GM12891 (cell line): Measurements from ENCODE around the gene CEACAM6.

Experiments
- DNase-seq: peaks from one replicate; pipeline ENCODE4 v3.0.0; 2011; ENCODE audit warnings: low spot score; ENCODE audit not compliant: insufficient read length
- FAIRE-seq: peaks from 2 replicates; lab custom pipeline; 2011; peaks lifted over from hg19 to GRCh38; lab: Jason Lieb, UNC
- PAX5 ChIP-seq: IDR thresholded peaks from 2 replicates; pipeline ENCODE4 v1.6.1; 2011; ENCODE audit warnings: low read length, moderate library complexity, mild to moderate bottlenecking; ENCODE audit not compliant: insufficient read depth, severe bottlenecking
- POLR2A ChIP-seq: IDR thresholded peaks from 2 replicates; pipeline ENCODE4 v1.6.1; 2011; ENCODE audit warnings: low read depth, low read length, control low read depth
- POLR2AphosphoS5 ChIP-seq: IDR thresholded peaks from 2 replicates; pipeline ENCODE4 v1.6.1; 2011; ENCODE audit warnings: low read depth, low read length, control low read depth
- POU2F2 ChIP-seq: IDR thresholded peaks from 2 replicates; pipeline ENCODE4 v1.6.1; 2011; ENCODE audit warnings: low read depth, mild to moderate bottlenecking, control low read depth, low read length, moderate library complexity
- SPI1 ChIP-seq: IDR thresholded peaks from 2 replicates; pipeline ENCODE4 v1.6.1; 2011; ENCODE audit warnings: low read depth, low read length, control low read depth
- TAF1 ChIP-seq: IDR thresholded peaks from 2 replicates; pipeline ENCODE4 v1.6.1; 2011; ENCODE audit warnings: low read depth, low read length, control low read depth

Gene CEACAM6

GRCh38 chr19:41720103-41720502 is 35.2 kb upstream of the CEACAM6 start:
- TF ChIP-seq SPI1 (no peak), POU2F2 (no peak), PAX5 (no peak), POLR2A (no peak), TAF1 (no peak), POLR2AphosphoS5 (no peak)
- DNase-seq (no peak), FAIRE-seq (no peak)

- DNase-seq: no peak
- TF ChIP-seq POU2F2 (no peak), POLR2AphosphoS5 (no peak), SPI1 (no peak), PAX5 (no peak)
Observed at GRCh38 chr19:41726493-41726892, 28.8 kb upstream of the CEACAM6 start.

GRCh38 chr19:41734156-41734555 is 21.2 kb upstream of the CEACAM6 start:
- FAIRE-seq (no peak), DNase-seq (no peak)
- TF ChIP-seq TAF1 (no peak), POU2F2 (no peak), PAX5 (no peak), SPI1 (no peak), POLR2AphosphoS5 (no peak), POLR2A (no peak)

More at GRCh38 chr19:41726493-41726892, 28.8 kb upstream of the CEACAM6 start:
- FAIRE-seq: no peak

GRCh38 chr19:41734585-41734984 is 20.7 kb upstream of the CEACAM6 start:
- FAIRE-seq (no peak), DNase-seq (no peak)
- TF ChIP-seq SPI1: no peak
- no peak for TF ChIP-seq PAX5
- TF ChIP-seq POU2F2: no peak
- TF ChIP-seq POLR2AphosphoS5: no peak
- TF ChIP-seq POLR2A: no peak
- TF ChIP-seq TAF1: no peak

- no peak for DNase-seq
- TF ChIP-seq PAX5: no peak
- no peak for TF ChIP-seq POLR2A
- TF ChIP-seq SPI1: no peak
- no peak for TF ChIP-seq POLR2AphosphoS5
- TF ChIP-seq POU2F2: no peak
- no peak for TF ChIP-seq TAF1
- no peak for FAIRE-seq
Observed at GRCh38 chr19:41735071-41735600, 20.2 kb upstream of the CEACAM6 start.

- TF ChIP-seq POLR2AphosphoS5 (no peak), PAX5 (no peak), SPI1 (no peak), POLR2A (no peak), POU2F2 (no peak)
- DNase-seq (no peak), FAIRE-seq (no peak)
Observed at GRCh38 chr19:41739361-41739760, 16.0 kb upstream of the CEACAM6 start.

GRCh38 chr19:41740415-41741243 is 14.7 kb upstream of the CEACAM6 start:
- no peak for TF ChIP-seq POLR2A
- no peak for DNase-seq
- no peak for FAIRE-seq

- no peak for FAIRE-seq
Observed at GRCh38 chr19:41741244-41741554, 14.1 kb upstream of the CEACAM6 start.

GRCh38 chr19:41744850-41745249 is 10.5 kb upstream of the CEACAM6 start:
- TF ChIP-seq TAF1 (no peak), PAX5 (no peak), POLR2A (no peak), SPI1 (no peak), POU2F2 (no peak), POLR2AphosphoS5 (no peak)
- no peak for FAIRE-seq
- DNase-seq: no peak

More at GRCh38 chr19:41741244-41741554, 14.1 kb upstream of the CEACAM6 start:
- no peak for DNase-seq
- TF ChIP-seq TAF1 (no peak), POLR2A (no peak), PAX5 (no peak)

- no peak for DNase-seq
- TF ChIP-seq POU2F2 (no peak), POLR2A (no peak), SPI1 (no peak), POLR2AphosphoS5 (no peak), TAF1 (no peak)
- FAIRE-seq: no peak
Observed at GRCh38 chr19:41745756-41746155, 9.6 kb upstream of the CEACAM6 start.
